ENCODE results near the gene NCAM2.

The NCAM2 gene

GRCh38 chr21:21122680-21123079 lies 124.5 kb downstream of the NCAM2 start:
- CTCF ChIA-PET, result no interaction called here
- POLR2A ChIA-PET, result no interaction called here
- TF ChIP-seq LEF1 (IDR thresholded peaks at IDR 0.05; ENCODE audit: borderline replicate concordance) (no peak), FOXA1 (IDR thresholded peaks at IDR 0.05) (no peak), PKNOX1 (IDR thresholded peaks at IDR 0.05) (no peak), FOXK2 (IDR thresholded peaks at IDR 0.05) (no peak), ELF4 (IDR thresholded peaks at IDR 0.05) (no peak), CTBP1 (IDR thresholded peaks at IDR 0.05; ENCODE audit: borderline replicate concordance) (no peak), SP1 (IDR thresholded peaks at IDR 0.05) (no peak), ARNT (IDR thresholded peaks at IDR 0.05) (no peak), HDGF (IDR thresholded peaks at IDR 0.05; ENCODE audit: borderline replicate concordance) (no peak), SUZ12 (IDR thresholded peaks at IDR 0.05) (no peak)
- DNase-seq (ENCODE audit: extremely low spot score), result no peak

GRCh38 chr21:21132390-21132789 lies 134.2 kb downstream of the NCAM2 start:
- no peak for DNase-seq (ENCODE audit: extremely low spot score)
- POLR2A ChIA-PET, result no interaction called here
- TF ChIP-seq ARNT (IDR thresholded peaks at IDR 0.05), result no peak
- no peak for TF ChIP-seq ZNF384 (IDR thresholded peaks at IDR 0.05)
- no peak for TF ChIP-seq FOXK2 (IDR thresholded peaks at IDR 0.05)
- no peak for TF ChIP-seq SP1 (IDR thresholded peaks at IDR 0.05)
- TF ChIP-seq ELF4 (IDR thresholded peaks at IDR 0.05), result no peak
- TF ChIP-seq TARDBP (IDR thresholded peaks at IDR 0.05), result no peak
- TF ChIP-seq L3MBTL2 (conservative IDR thresholded peaks at IDR 0.05), result no peak
- no peak for TF ChIP-seq FOXA1 (IDR thresholded peaks at IDR 0.05)
- no peak for TF ChIP-seq NFRKB (IDR thresholded peaks at IDR 0.05)
- TF ChIP-seq FOXM1 (IDR thresholded peaks at IDR 0.05; ENCODE audit: borderline replicate concordance), result no peak
- TF ChIP-seq BHLHE40 (IDR thresholded peaks at IDR 0.05; ENCODE audit: borderline replicate concordance), result no peak
- no peak for TF ChIP-seq SUZ12 (IDR thresholded peaks at IDR 0.05)
- TF ChIP-seq PKNOX1 (IDR thresholded peaks at IDR 0.05), result no peak
- TF ChIP-seq LEF1 (IDR thresholded peaks at IDR 0.05; ENCODE audit: borderline replicate concordance), result no peak
- no peak for TF ChIP-seq CTBP1 (IDR thresholded peaks at IDR 0.05; ENCODE audit: borderline replicate concordance)
- CTCF ChIA-PET, result no interaction called here

DNA sequence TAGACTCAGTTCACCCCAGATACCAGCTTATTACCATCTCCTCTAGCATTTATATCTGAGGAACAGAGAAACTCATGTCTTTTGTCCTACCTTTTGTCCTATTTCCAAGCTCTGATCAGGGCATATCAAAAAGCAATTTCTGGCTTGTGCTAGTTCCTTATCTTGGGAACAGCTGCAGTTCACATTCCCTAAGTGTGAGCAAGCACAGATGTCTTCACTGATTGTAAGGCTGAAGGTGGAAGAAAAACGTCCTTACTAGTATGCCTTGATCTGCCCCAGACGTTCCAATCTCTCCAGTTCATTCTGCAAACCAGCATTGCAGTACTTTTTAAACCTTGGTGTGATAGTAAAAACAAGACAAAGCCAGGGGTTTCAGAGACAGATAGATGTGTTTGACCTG lies 139.8 kb downstream of the NCAM2 start:
- POLR2A ChIA-PET, result no interaction called here
- TF ChIP-seq ELF4 (IDR thresholded peaks at IDR 0.05) (no peak), HDGF (IDR thresholded peaks at IDR 0.05; ENCODE audit: borderline replicate concordance) (no peak), CTBP1 (IDR thresholded peaks at IDR 0.05; ENCODE audit: borderline replicate concordance) (no peak), SP1 (IDR thresholded peaks at IDR 0.05) (no peak), BHLHE40 (IDR thresholded peaks at IDR 0.05; ENCODE audit: borderline replicate concordance) (no peak), FOXM1 (IDR thresholded peaks at IDR 0.05; ENCODE audit: borderline replicate concordance) (no peak), NFRKB (IDR thresholded peaks at IDR 0.05) (no peak), LEF1 (IDR thresholded peaks at IDR 0.05; ENCODE audit: borderline replicate concordance) (no peak), PKNOX1 (IDR thresholded peaks at IDR 0.05) (no peak), FOXK2 (IDR thresholded peaks at IDR 0.05) (no peak), ARNT (IDR thresholded peaks at IDR 0.05) (no peak), FOXA1 (IDR thresholded peaks at IDR 0.05) (no peak), TARDBP (IDR thresholded peaks at IDR 0.05) (no peak), L3MBTL2 (conservative IDR thresholded peaks at IDR 0.05) (no peak), ZNF384 (IDR thresholded peaks at IDR 0.05) (no peak), SUZ12 (IDR thresholded peaks at IDR 0.05) (no peak)
- no peak for DNase-seq (ENCODE audit: extremely low spot score)
- CTCF ChIA-PET, result no interaction called here

DNA sequence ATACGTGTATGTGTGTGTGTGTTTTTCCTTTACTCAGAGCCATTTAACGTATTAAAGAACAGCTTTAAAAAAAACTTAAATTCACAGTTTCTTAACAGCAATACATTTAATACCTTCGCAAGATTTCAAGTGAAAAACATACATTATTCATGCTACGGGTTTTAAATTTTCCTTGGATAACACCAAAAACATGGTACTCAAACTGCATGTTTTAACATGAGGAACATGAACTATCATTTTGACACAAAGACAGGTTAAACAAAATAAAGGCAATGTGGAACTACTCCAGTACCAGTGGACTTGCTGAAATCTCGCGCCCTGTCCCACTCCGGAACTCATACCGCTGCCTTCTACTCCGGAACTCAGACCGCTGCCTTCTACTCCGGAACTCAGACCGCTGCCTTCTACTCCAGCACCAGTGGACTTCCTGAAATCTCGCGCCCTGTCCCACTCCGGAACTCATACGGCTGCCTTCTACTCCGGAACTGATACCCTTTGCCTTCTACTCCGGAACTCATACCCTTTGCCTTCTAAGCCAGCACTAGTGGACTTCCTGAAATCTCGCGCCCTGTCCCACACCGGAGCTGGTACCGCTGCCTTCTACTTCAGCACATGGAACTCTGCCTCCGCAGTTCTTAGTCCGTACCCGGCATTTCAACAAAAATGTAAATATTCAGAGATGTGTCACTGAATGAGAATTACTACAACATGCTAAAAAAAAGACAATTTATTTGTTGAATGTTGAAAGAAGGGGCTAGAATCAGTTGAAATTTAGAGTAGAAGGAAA lies 148.6 kb downstream of the NCAM2 start:
- DNase-seq (ENCODE audit: extremely low spot score), result no peak
- TF ChIP-seq L3MBTL2 (conservative IDR thresholded peaks at IDR 0.05) (no peak), SUZ12 (IDR thresholded peaks at IDR 0.05) (no peak), ZNF384 (IDR thresholded peaks at IDR 0.05) (no peak), LEF1 (IDR thresholded peaks at IDR 0.05; ENCODE audit: borderline replicate concordance) (no peak), SP1 (IDR thresholded peaks at IDR 0.05) (no peak)
- ChIA-PET POLR2A (no interaction called here), CTCF (no interaction called here)

GRCh38 chr21:21147374-21147745 lies 149.2 kb downstream of the NCAM2 start:
- CTCF ChIA-PET, result no interaction called here
- POLR2A ChIA-PET, result no interaction called here
- TF ChIP-seq BHLHE40 (IDR thresholded peaks at IDR 0.05; ENCODE audit: borderline replicate concordance), result no peak
- TF ChIP-seq ELF4 (IDR thresholded peaks at IDR 0.05), result no peak
- TF ChIP-seq HDGF (IDR thresholded peaks at IDR 0.05; ENCODE audit: borderline replicate concordance), result no peak
- no peak for TF ChIP-seq FOXM1 (IDR thresholded peaks at IDR 0.05; ENCODE audit: borderline replicate concordance)
- no peak for TF ChIP-seq FOXK2 (IDR thresholded peaks at IDR 0.05)

GRCh38 chr21:21148009-21148408 lies 149.8 kb downstream of the NCAM2 start:
- TF ChIP-seq NFRKB (IDR thresholded peaks at IDR 0.05), result no peak
- TF ChIP-seq LEF1 (IDR thresholded peaks at IDR 0.05; ENCODE audit: borderline replicate concordance), result no peak
- TF ChIP-seq HDGF (IDR thresholded peaks at IDR 0.05; ENCODE audit: borderline replicate concordance), result no peak
- no peak for TF ChIP-seq PKNOX1 (IDR thresholded peaks at IDR 0.05)
- TF ChIP-seq SP1 (IDR thresholded peaks at IDR 0.05), result no peak
- no peak for TF ChIP-seq FOXM1 (IDR thresholded peaks at IDR 0.05; ENCODE audit: borderline replicate concordance)
- no peak for TF ChIP-seq FOXK2 (IDR thresholded peaks at IDR 0.05)
- TF ChIP-seq ARNT (IDR thresholded peaks at IDR 0.05), result no peak
- no peak for TF ChIP-seq ZNF384 (IDR thresholded peaks at IDR 0.05)
- TF ChIP-seq L3MBTL2 (conservative IDR thresholded peaks at IDR 0.05), result no peak
- TF ChIP-seq SUZ12 (IDR thresholded peaks at IDR 0.05), result no peak
- no peak for TF ChIP-seq TARDBP (IDR thresholded peaks at IDR 0.05)
- TF ChIP-seq ELF4 (IDR thresholded peaks at IDR 0.05), result no peak
- TF ChIP-seq CTBP1 (IDR thresholded peaks at IDR 0.05; ENCODE audit: borderline replicate concordance), result no peak
- CTCF ChIA-PET, result no interaction called here
- DNase-seq (ENCODE audit: extremely low spot score), result no peak
- POLR2A ChIA-PET, result no interaction called here

More at GRCh38 chr21:21147374-21147745, 149.2 kb downstream of the NCAM2 start:
- no peak for DNase-seq (ENCODE audit: extremely low spot score)
